Activated T-helper 9 cell treated with anti-CD3 and anti-CD28 coated beads, Interleukin-2, amount 50 U/mL, for 16 hours (primary cell): ENCODE data around the gene GPR157.
"Not testable (repeated sequence)": the region's sequence is repeated elsewhere in the genome, so short reads cannot be mapped to it uniquely, and the experiment has no call there.

Source experiments
- DNase-seq: peaks from one replicate; pipeline ENCODE4 v3.0.0-alpha.2; 2020; ENCODE audit warnings: low read depth

GPR157 gene

GRCh38 chr1:9118186-9118585 lies 10.7 kb downstream of the GPR157 start:
- no peak for DNase-seq

GRCh38 chr1:9115351-9116205 lies 13.3 kb downstream of the GPR157 start:
- no peak for DNase-seq

GRCh38 chr1:9112961-9113880 lies 15.7 kb downstream of the GPR157 start:
- DNase-seq: no peak

GRCh38 chr1:9111957-9112356 lies 16.9 kb downstream of the GPR157 start:
- no peak for DNase-seq

GRCh38 chr1:9111357-9111691 lies 17.6 kb downstream of the GPR157 start:
- DNase-seq: no peak

GRCh38 chr1:9110669-9111356 lies 18.1 kb downstream of the GPR157 start:
- peak; percentile 70 for DNase-seq

- no peak for DNase-seq
Measured at GRCh38 chr1:9108056-9108665, 20.7 kb downstream of the GPR157 start.

GRCh38 chr1:9107136-9107535 lies 21.8 kb downstream of the GPR157 start:
- no peak for DNase-seq

GRCh38 chr1:9106286-9106685 lies 22.6 kb downstream of the GPR157 start:
- DNase-seq: no peak

GRCh38 chr1:9105336-9105867 lies 23.5 kb downstream of the GPR157 start:
- DNase-seq: no peak

- DNase-seq: no peak
Measured at GRCh38 chr1:9101510-9102146, 27.3 kb downstream of the GPR157 start.

GRCh38 chr1:9100471-9101043 lies 28.3 kb downstream of the GPR157 start:
- DNase-seq: no peak

GRCh38 chr1:9099555-9099954 lies 29.3 kb downstream of the GPR157 start:
- DNase-seq: no peak

GRCh38 chr1:9097947-9098705 lies 30.8 kb downstream of the GPR157 start:
- no peak for DNase-seq

GRCh38 chr1:9095818-9096217 lies 33.1 kb downstream of the GPR157 start:
- DNase-seq: no peak

GRCh38 chr1:9093996-9094595 lies 34.8 kb downstream of the GPR157 start:
- DNase-seq: not testable (repeated sequence)

- DNase-seq: no peak
Measured at GRCh38 chr1:9093581-9093980, 35.3 kb downstream of the GPR157 start.

GRCh38 chr1:9093091-9093490 lies 35.8 kb downstream of the GPR157 start:
- no peak for DNase-seq

GRCh38 chr1:9088807-9089206 lies 40.1 kb downstream of the GPR157 start:
- no peak for DNase-seq
